Measurements from ENCODE around the gene TMCO6.
A peak's percentile ranks its signal among the peaks of the same experiment; 100 is the strongest.

The TMCO6 gene

GRCh38 chr5:140639148-140639981 lies at the start of gene TMCO6 (continued):
- TF ChIP-seq ZNF785 (tag by site-specific recombination; IDR thresholded peaks at IDR 0.05): no peak
- TF ChIP-seq GLI4 (tag by site-specific recombination; IDR thresholded peaks at IDR 0.05): 0 out of 2 replicates have a peak, but pooled peaks have one; percentile 37
- no peak for TF ChIP-seq ATF2 (tag by site-specific recombination; IDR thresholded peaks at IDR 0.05; ENCODE audit: low read depth)
- peak; percentile 92 for TF ChIP-seq HIC1 (tag by site-specific recombination; IDR thresholded peaks at IDR 0.05)
- 0 out of 2 replicates have a peak, but pooled peaks have one; percentile 22 for TF ChIP-seq ZNF324 (tag by site-specific recombination; IDR thresholded peaks at IDR 0.05)
- no peak for TF ChIP-seq ZNF114 (tag by site-specific recombination; IDR thresholded peaks at IDR 0.05)
- TF ChIP-seq ZNF692 (tag by site-specific recombination; IDR thresholded peaks at IDR 0.05): peak; percentile 74
- TF ChIP-seq ZBTB21 (tag by site-specific recombination; IDR thresholded peaks at IDR 0.05): 0 out of 2 replicates have a peak, but pooled peaks have one; percentile 10
- no peak for TF ChIP-seq ZBTB7A (tag by site-specific recombination; IDR thresholded peaks at IDR 0.05; ENCODE audit: low read depth)
- no peak for TF ChIP-seq ZNF548 (tag by site-specific recombination; IDR thresholded peaks at IDR 0.05)
- no peak for TF ChIP-seq ZNF138 (tag by site-specific recombination; IDR thresholded peaks at IDR 0.05; ENCODE audit: borderline replicate concordance)
- no peak for TF ChIP-seq ZNF266 (tag by site-specific recombination; IDR thresholded peaks at IDR 0.05; ENCODE audit: low read depth)
- TF ChIP-seq KLF8 (tag by site-specific recombination; IDR thresholded peaks at IDR 0.05): peak; percentile 94
- no peak for TF ChIP-seq ZNF747 (tag by site-specific recombination; IDR thresholded peaks at IDR 0.05)
- TF ChIP-seq ZNF48 (tag by site-specific recombination; IDR thresholded peaks at IDR 0.05): no peak
- TF ChIP-seq ZNF626 (tag by site-specific recombination; IDR thresholded peaks at IDR 0.05): no peak
- TF ChIP-seq TSHZ1 (tag by site-specific recombination; IDR thresholded peaks at IDR 0.05; ENCODE audit: borderline replicate concordance): no peak; the same call in 1 of the 2 replicates
- TF ChIP-seq YY1 (tag by site-specific recombination; IDR thresholded peaks at IDR 0.05): 0 out of 2 replicates have a peak, but pooled peaks have one; percentile 39
- no peak for TF ChIP-seq ZNF302 (tag by site-specific recombination; IDR thresholded peaks at IDR 0.05; ENCODE audit: low read depth)
- no peak for TF ChIP-seq ZNF623 (tag by site-specific recombination; IDR thresholded peaks at IDR 0.05)
- TF ChIP-seq YY2 (tag by site-specific recombination; IDR thresholded peaks at IDR 0.05): no peak
- TF ChIP-seq PRDM4 (tag by site-specific recombination; IDR thresholded peaks at IDR 0.05): no peak
- no peak for TF ChIP-seq ZNF561 (tag by site-specific recombination; IDR thresholded peaks at IDR 0.05; ENCODE audit: borderline replicate concordance)
- no peak for TF ChIP-seq SCRT1 (tag by site-specific recombination; IDR thresholded peaks at IDR 0.05; ENCODE audit: borderline replicate concordance)
- no peak for TF ChIP-seq ZNF26 (tag by site-specific recombination; IDR thresholded peaks at IDR 0.05)
- TF ChIP-seq ZNF2 (tag by site-specific recombination; IDR thresholded peaks at IDR 0.05): peak; percentile 16; the same call in 1 of the 2 replicates
- no peak for TF ChIP-seq OVOL3 (tag by site-specific recombination; IDR thresholded peaks at IDR 0.05)

Data from HEK293 (cell line).